ENCODE measurements around the gene DNAH14. TPM values are rescaled to one million over a fixed set of nuclear protein-coding genes. Genes with fewer than 3 reads are reported as not detected.

Gene DNAH14
- total and polyA plus RNA-seq, 2 donors (not counting 3 experiments of a cell fraction or from before 2014, with no cell fraction given), result 1.5 to 7.1 TPM

- FAIRE-seq (no peak), DNase-seq (ENCODE audit: low read depth, low spot score) (no peak)
- dilution Hi-C loops (cut with MboI; ENCODE audit: extremely low pct_ligation_motif_present, low sequenced_read_pairs), result no loop called here
- ChIA-PET CTCF (interaction anchor here (1.0 to 1.4 kb wide), 3 partner anchors 34 to 88 kb away, joined by 3 to 4 read pairs (median 3); no protein-coding TSS in a partner anchor), POLR2A (no interaction called here)
- Histone ChIP-seq H3K4me1 (ENCODE audit: control insufficient read depth, extremely low read depth, insufficient read depth, low read length) (no peaks in the 10 kb centered on the region), H3K27ac (ENCODE audit: insufficient read depth, low read depth, low read length) (no peak overlapping the region), H3K9ac (replicated peaks; ENCODE audit: extremely low read depth, insufficient read depth, low read length) (no peak overlapping the region), H3K27me3 (ENCODE audit: control insufficient read depth in 2 of 2, insufficient read depth in 2 of 2, low read length in 2 of 2) (no peaks in the 10 kb centered on the region), H2AFZ (ENCODE audit: low read depth, low read length) (no peak overlapping the region), H3K79me2 (ENCODE audit: control insufficient read depth, insufficient read depth, low read length) (peaks cover 7% of the 10 kb centered on the region), H3K9me3 (replicated peaks; ENCODE audit: control insufficient read depth, insufficient read depth, low read length) (no peaks in the 10 kb centered on the region), H3K36me3 (ENCODE audit: control insufficient read depth in 2 of 2, extremely low read depth in 1 of 2, insufficient read depth in 2 of 2, low read length in 2 of 2) (peaks cover 22 to 31% of the 10 kb centered on the region in 2 experiments), H3K4me3 (replicated peaks in 1 of 3; ENCODE audit: insufficient read depth in 1 of 3, low read depth in 1 of 3, low read length in 3 of 3) (no peak overlapping the region), H3K4me2 (ENCODE audit: insufficient read depth, low read length) (no peak overlapping the region), H4K20me1 (replicated peaks; ENCODE audit: control insufficient read depth, extremely low read depth, insufficient read depth, low read length) (no peaks in the 10 kb centered on the region), H3K9me1 (replicated peaks; ENCODE audit: control insufficient read depth, extremely low read depth, insufficient read depth, low read length) (no peaks in the 10 kb centered on the region)
- no TSS peak for BruUV-seq (replicated peaks)
- TF ChIP-seq JUN (IDR thresholded peaks at IDR 0.05; ENCODE audit: borderline replicate concordance, insufficient read depth, insufficient read length, low read depth) (no peak), EZH2 (IDR thresholded peaks at IDR 0.05; ENCODE audit: borderline replicate concordance, low read depth, low read length, severe bottlenecking) (no peak), MAX (IDR thresholded peaks at IDR 0.05; ENCODE audit: insufficient read depth, insufficient read length) (no peak), POLR2A (IDR thresholded peaks at IDR 0.05; ENCODE audit: low read depth, low read length) (no peak), POLR2AphosphoS5 (IDR thresholded peaks at IDR 0.05; ENCODE audit: insufficient read depth, low read depth, low read length) (no peak), MYC (IDR thresholded peaks at IDR 0.05; ENCODE audit: low read depth, low read length) (no peak), FOS (IDR thresholded peaks at IDR 0.05; ENCODE audit: borderline replicate concordance, insufficient read depth, low read length) (no peak), GATA2 (IDR thresholded peaks at IDR 0.05; ENCODE audit: insufficient read depth, insufficient read length, low read depth, low read length) (no peak)
- TF ChIP-seq, protein P1, sequence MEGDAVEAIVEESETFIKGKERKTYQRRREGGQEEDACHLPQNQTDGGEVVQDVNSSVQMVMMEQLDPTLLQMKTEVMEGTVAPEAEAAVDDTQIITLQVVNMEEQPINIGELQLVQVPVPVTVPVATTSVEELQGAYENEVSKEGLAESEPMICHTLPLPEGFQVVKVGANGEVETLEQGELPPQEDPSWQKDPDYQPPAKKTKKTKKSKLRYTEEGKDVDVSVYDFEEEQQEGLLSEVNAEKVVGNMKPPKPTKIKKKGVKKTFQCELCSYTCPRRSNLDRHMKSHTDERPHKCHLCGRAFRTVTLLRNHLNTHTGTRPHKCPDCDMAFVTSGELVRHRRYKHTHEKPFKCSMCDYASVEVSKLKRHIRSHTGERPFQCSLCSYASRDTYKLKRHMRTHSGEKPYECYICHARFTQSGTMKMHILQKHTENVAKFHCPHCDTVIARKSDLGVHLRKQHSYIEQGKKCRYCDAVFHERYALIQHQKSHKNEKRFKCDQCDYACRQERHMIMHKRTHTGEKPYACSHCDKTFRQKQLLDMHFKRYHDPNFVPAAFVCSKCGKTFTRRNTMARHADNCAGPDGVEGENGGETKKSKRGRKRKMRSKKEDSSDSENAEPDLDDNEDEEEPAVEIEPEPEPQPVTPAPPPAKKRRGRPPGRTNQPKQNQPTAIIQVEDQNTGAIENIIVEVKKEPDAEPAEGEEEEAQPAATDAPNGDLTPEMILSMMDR (IDR thresholded peaks at IDR 0.05; ENCODE audit: extremely low read depth in 1 of 2, insufficient read depth in 1 of 2, low read depth in 1 of 2, low read length in 2 of 2), result no peak
- intact Hi-C loops (cut with micrococcal nuclease), result no loop called here
These were observed 477.7 kb downstream of the DNAH14 start for GRCh38 chr1:225406976-225407725.

Measured in endothelial cell of umbilical vein (primary cell).